ENCODE data around the gene HSPB8.

- TF ChIP-seq POLR2AphosphoS5 (IDR thresholded peaks at IDR 0.05; ENCODE audit: borderline replicate concordance, low read depth, low read length) (no peak), EZH2 (IDR thresholded peaks at IDR 0.05) (no peak)
Measured at GRCh38 chr12:119207063-119207560, 28.4 kb downstream of the HSPB8 start.
